CD4-positive, CD25-positive, alpha-beta regulatory T cell (primary cell): ENCODE data around the gene GFOD2. TPM values are rescaled to one million over a fixed set of nuclear protein-coding genes. Genes with fewer than 3 reads are reported as not detected.

ENCODE experiments used
- ATAC-seq, 2 donors: fragments of 150-1000 bp; cut with Tn5 transposase; one replicate each; pipeline ENCODE4 v1.10.0; 2021; ENCODE audit warnings: low read depth in 2 of 2, moderate number of reproducible peaks in 2 of 2, moderate library complexity in 1 of 2
- DNase-seq, 3 donors: peaks; one replicate each; pipeline versions ENCODE4 v3.0.0 to v3.0.0-alpha.2; 2012 to 2022; ENCODE audit warnings: mixed read lengths in 1 of 3
- H3K27ac ChIP-seq: one replicate; pipeline ENCODE4 v1.7.0; 2013; ENCODE audit warnings: mild to moderate bottlenecking, low read length; ENCODE audit not compliant: insufficient read depth, poor library complexity, severe bottlenecking
- H3K27me3 ChIP-seq: one replicate; pipeline ENCODE4 v1.7.0; 2013; ENCODE audit warnings: low read length; ENCODE audit not compliant: control insufficient read depth, insufficient read depth
- H3K36me3 ChIP-seq: one replicate; pipeline ENCODE4 v1.7.0; 2013; ENCODE audit warnings: mild to moderate bottlenecking, low read length, moderate library complexity; ENCODE audit not compliant: control insufficient read depth, insufficient read depth
- H3K4me1 ChIP-seq: 2 replicates; pipeline ENCODE4 v1.7.0; 2013; ENCODE audit warnings: mild to moderate bottlenecking, low read length; ENCODE audit not compliant: insufficient read depth, control insufficient read depth, poor library complexity, severe bottlenecking
- H3K4me3 ChIP-seq: one replicate; pipeline ENCODE4 v1.7.0; 2013; ENCODE audit warnings: low read depth, mild to moderate bottlenecking, low read length, moderate library complexity
- H3K9me3 ChIP-seq, 2 experiments: 1 replicate in 1 of 2; 2 replicates in 1 of 2; pipeline ENCODE4 v1.7.0; 2013; ENCODE audit warnings: low read length in 2 of 2, mild to moderate bottlenecking in 1 of 2, moderate library complexity in 1 of 2; ENCODE audit not compliant: control insufficient read depth in 2 of 2
- H3K27ac Mint-ChIP-seq, 3 donors: one replicate each; pipeline ENCODE4 v1.8.0; 2020 to 2022; ENCODE audit warnings: mild to moderate bottlenecking in 3 of 3, mixed read lengths in 3 of 3, moderate library complexity in 2 of 3
- H3K27me3 Mint-ChIP-seq: one replicate; pipeline ENCODE4 v1.8.0; 2022; ENCODE audit warnings: mild to moderate bottlenecking, mixed read lengths
- H3K36me3 Mint-ChIP-seq: one replicate; pipeline ENCODE4 v1.8.0; 2020; ENCODE audit warnings: mixed read lengths
- H3K4me1 Mint-ChIP-seq, 4 donors: one replicate each; pipeline ENCODE4 v1.8.0; 2020 to 2022; ENCODE audit warnings: mixed read lengths in 4 of 4, mild to moderate bottlenecking in 1 of 4
- H3K4me3 Mint-ChIP-seq, 4 donors: one replicate each; pipeline ENCODE4 v1.8.0; 2020 to 2022; ENCODE audit warnings: mild to moderate bottlenecking in 4 of 4, mixed read lengths in 4 of 4, moderate library complexity in 3 of 4
- H3K9me3 Mint-ChIP-seq, 7 donors: one replicate each; pipeline ENCODE4 v1.8.0; 2020 to 2022; ENCODE audit warnings: mixed read lengths in 7 of 7, mild to moderate bottlenecking in 3 of 7, moderate library complexity in 2 of 7
- polyA plus RNA-seq, 4 donors: library from polyadenylated mRNA; unstranded; fragments of 300-500 nt; fragmentation: Illumina TruSeq; gene quantifications; one replicate each; pipeline ENCODE4 v1.2.3, GENCODE V29; 2021
- total RNA-seq: library from RNA; stranded (reverse); gene quantifications from one replicate; pipeline ENCODE4 v1.2.3, GENCODE V29; 2022

Gene GFOD2
- total and polyA plus RNA-seq, 5 donors from 2014 or later: 9.0 to 12.1 (median 11.4) TPM

DNA sequence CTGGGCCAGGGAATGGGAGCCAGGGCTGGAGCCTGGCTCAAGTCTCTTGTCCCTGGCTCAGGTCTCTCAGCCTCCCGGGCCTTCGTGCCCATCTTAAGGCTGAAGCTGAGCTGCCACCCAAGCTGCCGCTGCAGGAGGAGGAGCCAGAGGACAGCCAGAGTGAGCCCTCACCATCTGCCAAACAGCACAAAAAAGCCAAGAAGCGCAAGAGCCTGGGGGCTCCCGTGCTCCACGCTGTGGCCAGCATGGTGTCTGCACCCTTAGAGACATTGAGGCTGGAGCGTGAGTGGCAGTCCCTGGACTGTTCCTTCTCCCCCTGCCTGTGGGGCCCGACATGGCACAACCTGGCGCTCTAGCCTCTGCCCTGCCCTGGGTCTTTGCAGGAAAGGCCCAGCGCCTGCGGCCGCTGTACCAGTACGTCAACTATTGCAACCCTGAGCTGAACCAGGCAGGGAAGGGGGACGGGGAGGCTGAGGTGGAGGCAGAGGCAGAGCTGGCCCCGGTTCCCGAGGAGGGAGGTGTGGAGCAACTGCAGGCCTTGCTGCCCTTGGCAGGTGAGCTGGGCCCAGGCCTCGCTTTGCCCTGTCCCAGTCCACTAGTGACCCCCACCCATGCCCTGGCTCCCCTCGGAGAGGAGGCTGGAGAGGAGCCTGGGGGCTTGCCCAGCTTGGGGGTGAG lies 51.2 kb downstream of the GFOD2 start:
- peak overlapping the region; percentile 61 for H3K27ac ChIP-seq

DNA sequence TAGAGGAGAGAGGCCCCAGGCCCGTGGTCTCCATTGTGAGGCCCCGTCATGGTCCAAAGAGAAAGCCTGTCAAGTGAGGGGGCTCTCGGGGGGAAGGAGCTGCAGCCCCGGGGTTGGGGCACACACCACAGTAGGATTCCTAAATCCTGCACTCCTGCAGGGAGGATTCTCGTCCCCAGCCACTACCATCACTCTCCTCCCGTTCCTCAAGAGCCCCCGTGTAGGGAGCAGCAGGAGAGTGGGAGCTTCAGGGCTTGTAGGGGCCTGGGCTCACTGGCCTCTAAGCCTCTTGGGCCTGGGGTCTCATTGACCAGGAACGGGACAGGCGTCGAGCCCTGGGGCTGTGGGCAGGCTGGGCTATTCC lies 51.7 kb downstream of the GFOD2 start:
- no peak for DNase-seq
- Histone ChIP-seq H3K36me3 (no peaks in the 10 kb centered on the region), H3K9me3 (no peaks in the 10 kb centered on the region), H3K27me3 (no peaks in the 10 kb centered on the region), H3K4me3 (no peak overlapping the region), H3K27ac (peak overlapping the region; percentile 61), H3K4me1 (peaks cover 25% of the 10 kb centered on the region)
- Mint-ChIP-seq H3K27me3 (no peaks in the 10 kb centered on the region), H3K9me3 (no peaks in the 10 kb centered on the region), H3K4me1 (peaks cover 0 to 38% (median 16%) of the 10 kb centered on the region in 4 donors), H3K27ac (peak overlapping the region in 1 of 3 donors; percentile 26), H3K36me3 (no peaks in the 10 kb centered on the region), H3K4me3 (peak overlapping the region; percentile 80 to 94 (median 84))
- no peak for ATAC-seq

More for the DNA sequence above, 51.2 kb downstream of the GFOD2 start:
- Mint-ChIP-seq H3K36me3 (no peaks in the 10 kb centered on the region), H3K4me3 (peak overlapping the region; percentile 80 to 94 (median 84)), H3K27me3 (no peaks in the 10 kb centered on the region), H3K27ac (peak overlapping the region in 1 of 3 donors; percentile 78), H3K9me3 (no peaks in the 10 kb centered on the region), H3K4me1 (peaks cover 0 to 43% (median 18%) of the 10 kb centered on the region in 4 donors)
- Histone ChIP-seq H3K36me3 (no peaks in the 10 kb centered on the region), H3K27me3 (no peaks in the 10 kb centered on the region), H3K4me3 (no peak overlapping the region), H3K4me1 (peaks cover 25% of the 10 kb centered on the region), H3K9me3 (no peaks in the 10 kb centered on the region)
- ATAC-seq (peak; percentile 92 to 93), DNase-seq (peak; percentile 77 to 94 (median 84))

DNA sequence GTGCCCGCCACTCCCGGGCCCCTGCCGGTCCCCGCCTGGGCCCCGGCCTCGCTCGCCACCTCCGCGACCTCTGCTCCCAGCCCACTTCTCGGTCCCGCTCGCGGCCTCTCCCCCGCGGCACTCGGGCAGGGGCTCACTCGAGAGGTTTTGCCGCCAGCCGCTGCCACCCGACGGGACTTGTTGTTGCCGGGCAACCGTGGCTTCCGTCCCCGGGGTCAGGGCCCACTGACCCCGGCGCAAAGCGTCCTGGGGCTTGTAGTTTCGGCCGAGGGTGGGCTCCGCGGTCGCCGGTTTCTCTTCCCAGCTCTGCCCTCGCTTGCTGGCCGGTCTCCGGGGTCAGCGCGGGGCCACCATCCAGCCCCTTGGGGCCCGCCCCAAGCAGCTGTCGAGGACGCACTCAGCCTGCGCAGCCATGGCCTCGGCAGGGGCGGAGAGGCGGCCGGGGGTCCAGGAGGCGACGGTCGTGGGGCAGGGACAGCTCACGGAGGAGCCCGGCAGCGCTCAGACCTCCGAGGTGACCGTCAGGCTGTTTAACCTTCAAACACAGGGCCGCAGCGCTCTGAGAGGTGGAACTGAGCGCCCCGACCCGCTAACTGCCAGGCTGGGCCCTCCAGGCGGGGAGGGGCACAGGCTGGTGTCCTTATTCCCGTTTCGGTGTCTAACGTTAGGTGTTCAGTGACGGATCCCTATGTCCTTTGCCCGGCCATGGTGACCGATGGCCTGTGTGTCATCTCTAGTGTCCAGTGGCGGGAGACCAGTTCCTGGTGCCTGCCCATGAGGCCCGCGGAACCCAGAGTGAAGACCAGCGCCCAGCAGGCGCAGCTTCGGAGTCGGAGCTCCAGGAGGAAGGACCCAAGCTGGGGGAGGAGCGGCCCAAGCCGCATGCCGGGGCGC lies 52.3 kb downstream of the GFOD2 start, which contains the start of the genes C16orf86 and ENKD1:
Gene C16orf86, plus strand, starts transcription at position 256 of the 894 bp plus-strand sequence. Its CDS starts 157 bp downstream, at position 413.
Gene ENKD1, minus strand, starts transcription at position 192 of the 894 bp plus-strand sequence. CDS start 308 bp downstream, outside the sequence.
- H3K27ac ChIP-seq: peak within 1 kb of the TSS; percentile 61
- no peaks in the 10 kb centered on the region for H3K36me3 Mint-ChIP-seq
- no peaks in the 10 kb centered on the region for H3K27me3 Mint-ChIP-seq
- peak within 1 kb of the TSS; percentile 26 to 65 (median 26) for H3K27ac Mint-ChIP-seq
- H3K27me3 ChIP-seq: no peaks in the 10 kb centered on the region
- peak; percentile 79 to 88 (median 82) for DNase-seq
- H3K9me3 Mint-ChIP-seq: no peaks in the 10 kb centered on the region
- H3K4me1 ChIP-seq: peaks cover 30% of the 10 kb centered on the region
- H3K36me3 ChIP-seq: no peaks in the 10 kb centered on the region
- H3K4me1 Mint-ChIP-seq: peaks cover 0 to 41% (median 15%) of the 10 kb centered on the region in 4 donors
- peak; percentile 61 to 68 for ATAC-seq
- peak within 1 kb of the TSS; percentile 80 to 94 (median 84) for H3K4me3 Mint-ChIP-seq
- H3K4me3 ChIP-seq: peak within 1 kb of the TSS; percentile 44
- H3K9me3 ChIP-seq: no peaks in the 10 kb centered on the region

DNA sequence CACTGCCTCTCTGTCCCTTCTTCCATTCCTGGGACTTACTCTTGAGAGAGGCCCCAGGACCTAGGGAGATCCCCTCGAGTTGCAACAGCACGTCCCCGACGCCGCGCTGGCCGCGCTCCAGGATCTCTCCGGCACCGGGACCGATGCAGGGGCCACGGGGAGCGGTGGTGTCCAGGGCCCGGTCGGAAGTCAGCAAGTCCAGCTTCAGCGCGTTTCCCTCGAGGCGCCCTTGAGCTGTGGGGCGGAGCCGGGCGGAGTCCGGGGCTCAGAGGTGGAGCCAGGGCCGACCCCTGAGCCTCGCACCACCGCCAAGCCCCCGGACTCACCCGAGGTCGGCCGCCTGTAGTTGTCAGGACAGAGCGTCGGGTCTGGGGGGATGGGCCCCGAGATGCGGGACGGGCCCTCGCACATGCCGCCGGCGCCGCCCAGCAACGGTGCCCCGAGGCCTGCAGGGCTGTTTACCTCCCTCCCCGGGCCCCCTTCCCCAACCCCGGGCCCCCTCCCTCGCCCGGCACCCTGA lies 53.0 kb downstream of the GFOD2 start:
- Histone ChIP-seq H3K4me1 (peaks cover 37% of the 10 kb centered on the region), H3K4me3 (no peak overlapping the region), H3K36me3 (no peaks in the 10 kb centered on the region), H3K27ac (peak overlapping the region; percentile 60), H3K27me3 (no peaks in the 10 kb centered on the region), H3K9me3 (no peaks in the 10 kb centered on the region)
- H3K27me3 Mint-ChIP-seq: no peaks in the 10 kb centered on the region
- H3K9me3 Mint-ChIP-seq: no peaks in the 10 kb centered on the region
- peak overlapping the region; percentile 65 to 81 (median 69) for H3K4me3 Mint-ChIP-seq
- H3K27ac Mint-ChIP-seq: no peak overlapping the region
- ATAC-seq: no peak
- H3K4me1 Mint-ChIP-seq: peaks cover 0 to 48% (median 18%) of the 10 kb centered on the region in 4 donors
- H3K36me3 Mint-ChIP-seq: no peaks in the 10 kb centered on the region
- DNase-seq: no peak

DNA sequence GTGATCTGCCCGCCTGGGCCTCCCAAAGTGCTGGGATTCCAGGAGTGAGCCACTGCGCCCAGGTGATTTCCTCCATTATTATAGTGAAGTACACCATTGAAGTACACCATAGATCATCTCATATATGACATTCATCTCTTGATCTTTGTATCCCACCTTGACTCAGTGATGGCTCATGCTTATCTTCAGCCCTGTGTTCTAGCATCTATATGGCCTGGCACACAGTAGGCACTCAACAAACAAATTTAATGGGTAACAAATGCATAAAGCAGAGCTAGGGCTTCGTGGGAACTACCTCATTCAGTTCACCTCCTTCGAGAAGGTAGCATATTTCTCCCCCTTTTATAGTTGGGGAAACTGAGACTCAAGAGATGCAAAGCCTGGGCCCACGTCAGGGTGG lies 53.5 kb downstream of the GFOD2 start:
- H3K4me3 Mint-ChIP-seq: peak overlapping the region; percentile 51 to 75 (median 67)
- no peak for ATAC-seq
- H3K27ac ChIP-seq: no peak overlapping the region
- no peak for DNase-seq
- no peaks in the 10 kb centered on the region for H3K9me3 ChIP-seq
- H3K9me3 Mint-ChIP-seq: no peaks in the 10 kb centered on the region
- H3K27ac Mint-ChIP-seq: peak overlapping the region in 2 of 3 donors; percentile 26 to 86
- H3K27me3 Mint-ChIP-seq: peaks cover under 1% of the 10 kb centered on the region
- no peak overlapping the region for H3K4me3 ChIP-seq
- no peaks in the 10 kb centered on the region for H3K36me3 ChIP-seq
- H3K27me3 ChIP-seq: no peaks in the 10 kb centered on the region
- H3K4me1 Mint-ChIP-seq: peaks cover 0 to 50% (median 19%) of the 10 kb centered on the region in 4 donors
- H3K36me3 Mint-ChIP-seq: no peaks in the 10 kb centered on the region
- H3K4me1 ChIP-seq: peaks cover 39% of the 10 kb centered on the region

DNA sequence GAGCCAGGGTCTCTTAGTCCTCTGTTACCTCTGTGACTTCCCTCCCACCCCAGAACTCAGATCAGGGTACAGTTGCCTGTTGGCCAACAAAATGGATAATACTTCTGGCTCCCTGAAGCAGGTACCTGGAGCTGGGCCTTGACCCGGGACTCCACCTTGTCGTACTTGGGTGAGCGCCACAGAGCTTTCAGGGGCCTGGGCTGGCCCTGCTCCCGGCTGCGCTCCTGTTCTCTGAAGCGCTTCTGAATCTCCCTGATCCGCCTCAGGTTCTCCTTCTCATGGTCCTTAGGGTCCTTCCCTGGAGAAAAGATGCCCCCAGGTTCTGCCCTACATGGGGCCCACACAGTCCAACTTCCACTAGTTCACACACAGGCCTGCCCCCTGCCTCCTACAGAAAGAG lies 54.2 kb downstream of the GFOD2 start:
- peaks cover 4% of the 10 kb centered on the region for H3K27me3 Mint-ChIP-seq
- Histone ChIP-seq H3K36me3 (no peaks in the 10 kb centered on the region), H3K27ac (no peak overlapping the region), H3K27me3 (no peaks in the 10 kb centered on the region), H3K4me3 (no peak overlapping the region), H3K4me1 (peaks cover 39% of the 10 kb centered on the region), H3K9me3 (no peaks in the 10 kb centered on the region)
- no peak for DNase-seq
- H3K4me1 Mint-ChIP-seq: peaks cover 0 to 52% (median 21%) of the 10 kb centered on the region in 4 donors
- no peak overlapping the region for H3K27ac Mint-ChIP-seq
- no peaks in the 10 kb centered on the region for H3K9me3 Mint-ChIP-seq
- peak overlapping the region; percentile 33 to 83 (median 62) for H3K4me3 Mint-ChIP-seq
- ATAC-seq: no peak
- H3K36me3 Mint-ChIP-seq: no peaks in the 10 kb centered on the region

DNA sequence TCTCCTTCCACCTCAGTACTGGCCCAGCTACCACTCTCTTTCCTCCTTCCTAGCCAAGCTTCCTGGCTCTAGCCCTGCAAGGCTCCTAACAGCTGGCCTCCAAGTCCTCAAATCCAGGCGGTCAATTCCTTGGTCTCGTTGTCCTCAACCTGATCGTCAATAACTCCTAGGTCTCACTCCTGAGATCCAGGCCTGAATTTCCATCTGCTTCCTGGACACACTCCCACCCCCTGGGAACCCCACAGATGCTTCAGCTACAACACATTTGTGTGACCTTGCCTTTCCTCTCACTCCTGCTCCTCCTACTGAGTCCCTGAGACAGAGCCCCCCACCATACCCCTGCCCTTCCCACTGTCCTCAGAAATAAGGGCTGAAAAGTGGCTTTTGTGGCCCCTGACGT lies 54.9 kb downstream of the GFOD2 start:
- Histone ChIP-seq H3K4me3 (no peak overlapping the region), H3K9me3 (no peaks in the 10 kb centered on the region), H3K27me3 (no peaks in the 10 kb centered on the region), H3K27ac (no peak overlapping the region), H3K36me3 (no peaks in the 10 kb centered on the region), H3K4me1 (peaks cover 43% of the 10 kb centered on the region)
- H3K27ac Mint-ChIP-seq: peak overlapping the region in 2 of 3 donors; percentile 49 to 94
- H3K4me3 Mint-ChIP-seq: peak overlapping the region in 3 of 4 donors; percentile 47 to 83 (median 75)
- H3K27me3 Mint-ChIP-seq: peaks cover 4% of the 10 kb centered on the region
- peaks cover 0 to 51% (median 21%) of the 10 kb centered on the region in 4 donors for H3K4me1 Mint-ChIP-seq
- H3K36me3 Mint-ChIP-seq: no peaks in the 10 kb centered on the region
- no peak for ATAC-seq
- H3K9me3 Mint-ChIP-seq: no peaks in the 10 kb centered on the region
- DNase-seq: no peak
